GM12872 (cell line): Measurements from ENCODE around the gene CCDC27.

ENCODE experiments used
- CTCF ChIP-seq: IDR thresholded peaks from 3 replicates; pipeline ENCODE4 v1.5.1; 2011; ENCODE audit warnings: low read depth, mild to moderate bottlenecking, low read length, moderate library complexity; ENCODE audit not compliant: insufficient read depth

The CCDC27 gene

GRCh38 chr1:3814771-3815561 is 62.7 kb downstream of the CCDC27 start:
- no peak for TF ChIP-seq CTCF

- TF ChIP-seq CTCF, result no peak
Measured at GRCh38 chr1:3816331-3817137, 64.3 kb downstream of the CCDC27 start.

GRCh38 chr1:3817138-3817740 is 65.0 kb downstream of the CCDC27 start:
- TF ChIP-seq CTCF, result no peak

GRCh38 chr1:3817821-3818597 is 65.8 kb downstream of the CCDC27 start:
- TF ChIP-seq CTCF, result no peak

GRCh38 chr1:3819771-3820200 is 67.5 kb downstream of the CCDC27 start:
- TF ChIP-seq CTCF, result no peak

- TF ChIP-seq CTCF, result no peak
Measured at GRCh38 chr1:3820316-3820715, 68.1 kb downstream of the CCDC27 start.
